Colonic mucosa (tissue), 4 donors: ENCODE results near the gene PIK3R6. TPM values are rescaled to one million over a fixed set of nuclear protein-coding genes. Genes with fewer than 3 reads are reported as not detected.

ENCODE experiments used
- DNase-seq: peaks from one replicate; pipeline ENCODE4 v3.0.0-alpha.2; 2020
- H3K27ac ChIP-seq: fragments of 200-600 bp; one replicate; pipeline ENCODE4 v1.8.0; 2021
- H3K27me3 ChIP-seq: fragments of 200-600 bp; one replicate; pipeline ENCODE4 v1.8.0; 2021
- H3K36me3 ChIP-seq: fragments of 200-600 bp; one replicate; pipeline ENCODE4 v1.8.0; 2021
- H3K4me1 ChIP-seq: fragments of 200-600 bp; one replicate; pipeline ENCODE4 v1.8.0; 2021; ENCODE audit warnings: mild to moderate bottlenecking
- H3K4me3 ChIP-seq: fragments of 200-600 bp; one replicate; pipeline ENCODE4 v1.8.0; 2021
- H3K9ac ChIP-seq, 2 donors: one replicate each; pipeline ENCODE4 v1.7.0; 2013; ENCODE audit warnings: control low read depth in 2 of 2, low read depth in 2 of 2, low read length in 2 of 2
- H3K9me3 ChIP-seq: fragments of 200-600 bp; one replicate; pipeline ENCODE4 v1.8.0; 2021
- intact Hi-C: fragments of 100-400 bp; cut with DNase I; formaldehyde crosslinking; loops from one replicate; pipeline ENCODE4 v1.14.1; 2022
- total RNA-seq, 2 donors: library from RNA; stranded (reverse); fragmentation: NEBNext Ultra II Directional in 1 of 2; extraction: Animal tissue kit (Norgen Biotek cat#: 25700) in 1 of 2; gene quantifications; one replicate each; pipeline ENCODE4 v1.2.1, GENCODE V29; 2021
- TF ChIP-seq, protein P1 (sequence below): fragments of 200-600 bp; IDR thresholded peaks from one replicate; pipeline ENCODE4 v1.8.0; 2022; ENCODE audit warnings: antibody characterized with exemption, mild to moderate bottlenecking
- donor health status: healthy.
- donor health status: DM: no; HTN: no; CAD: no.
- donor health status: DM: no; HTN: no; CAD: no.

The PIK3R6 gene
- total RNA-seq, 2 donors from 2014 or later: 0.61 to 0.96 TPM

DNA sequence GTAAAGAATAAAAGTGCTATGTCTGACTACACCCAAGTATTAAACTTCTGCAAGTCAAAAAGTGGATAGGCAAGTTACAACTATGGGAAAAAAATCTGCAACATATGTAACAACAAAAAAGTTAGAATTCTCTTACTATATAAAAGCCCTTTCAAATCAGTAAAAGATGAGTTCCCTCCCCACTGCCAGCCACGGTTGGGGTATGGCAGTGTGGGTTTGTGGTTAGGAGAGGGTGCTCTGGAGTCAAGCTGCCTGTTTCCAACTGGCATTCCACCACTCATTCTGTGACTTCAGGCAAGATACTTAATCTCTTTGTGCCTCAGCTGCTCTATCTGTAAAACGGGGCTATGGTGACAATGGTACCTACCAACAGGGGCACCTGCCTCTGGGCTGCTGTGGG lies 41.7 kb downstream of the PIK3R6 start:
- Histone ChIP-seq H3K4me1 (no peaks in the 10 kb centered on the region), H3K27ac (no peak overlapping the region), H3K36me3 (no peaks in the 10 kb centered on the region), H3K9ac (no peak overlapping the region), H3K9me3 (no peaks in the 10 kb centered on the region), H3K27me3 (no peaks in the 10 kb centered on the region), H3K4me3 (no peak overlapping the region)
- TF ChIP-seq, protein P1, sequence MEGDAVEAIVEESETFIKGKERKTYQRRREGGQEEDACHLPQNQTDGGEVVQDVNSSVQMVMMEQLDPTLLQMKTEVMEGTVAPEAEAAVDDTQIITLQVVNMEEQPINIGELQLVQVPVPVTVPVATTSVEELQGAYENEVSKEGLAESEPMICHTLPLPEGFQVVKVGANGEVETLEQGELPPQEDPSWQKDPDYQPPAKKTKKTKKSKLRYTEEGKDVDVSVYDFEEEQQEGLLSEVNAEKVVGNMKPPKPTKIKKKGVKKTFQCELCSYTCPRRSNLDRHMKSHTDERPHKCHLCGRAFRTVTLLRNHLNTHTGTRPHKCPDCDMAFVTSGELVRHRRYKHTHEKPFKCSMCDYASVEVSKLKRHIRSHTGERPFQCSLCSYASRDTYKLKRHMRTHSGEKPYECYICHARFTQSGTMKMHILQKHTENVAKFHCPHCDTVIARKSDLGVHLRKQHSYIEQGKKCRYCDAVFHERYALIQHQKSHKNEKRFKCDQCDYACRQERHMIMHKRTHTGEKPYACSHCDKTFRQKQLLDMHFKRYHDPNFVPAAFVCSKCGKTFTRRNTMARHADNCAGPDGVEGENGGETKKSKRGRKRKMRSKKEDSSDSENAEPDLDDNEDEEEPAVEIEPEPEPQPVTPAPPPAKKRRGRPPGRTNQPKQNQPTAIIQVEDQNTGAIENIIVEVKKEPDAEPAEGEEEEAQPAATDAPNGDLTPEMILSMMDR: no peak
- no peak for DNase-seq
- intact Hi-C loops: no loop called here

DNA sequence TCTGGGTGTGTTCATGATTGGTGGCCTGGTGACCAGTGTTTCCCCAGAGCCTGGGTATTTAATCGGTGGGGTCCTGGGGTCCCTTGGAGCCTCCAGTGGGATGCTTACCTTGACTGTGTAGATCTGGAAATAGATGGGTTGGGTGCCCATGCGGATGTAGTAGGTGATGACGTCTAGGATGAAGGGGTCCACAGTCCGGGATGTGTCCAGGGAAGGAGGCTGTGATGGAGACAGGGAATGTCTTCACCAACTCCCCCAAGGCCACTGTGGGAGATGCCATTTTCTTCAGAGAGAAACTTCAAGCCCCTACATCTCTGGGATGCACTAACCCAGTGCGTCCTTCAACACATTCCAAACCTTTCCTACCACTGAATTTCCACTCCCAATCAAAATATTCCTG lies 44.2 kb downstream of the PIK3R6 start:
- Histone ChIP-seq H3K9me3 (no peaks in the 10 kb centered on the region), H3K4me3 (no peak overlapping the region), H3K27me3 (no peaks in the 10 kb centered on the region), H3K36me3 (no peaks in the 10 kb centered on the region), H3K9ac (no peak overlapping the region), H3K27ac (no peak overlapping the region), H3K4me1 (no peaks in the 10 kb centered on the region)
- TF ChIP-seq, protein P1: no peak
- no peak for DNase-seq
- intact Hi-C loops: no loop called here

DNA sequence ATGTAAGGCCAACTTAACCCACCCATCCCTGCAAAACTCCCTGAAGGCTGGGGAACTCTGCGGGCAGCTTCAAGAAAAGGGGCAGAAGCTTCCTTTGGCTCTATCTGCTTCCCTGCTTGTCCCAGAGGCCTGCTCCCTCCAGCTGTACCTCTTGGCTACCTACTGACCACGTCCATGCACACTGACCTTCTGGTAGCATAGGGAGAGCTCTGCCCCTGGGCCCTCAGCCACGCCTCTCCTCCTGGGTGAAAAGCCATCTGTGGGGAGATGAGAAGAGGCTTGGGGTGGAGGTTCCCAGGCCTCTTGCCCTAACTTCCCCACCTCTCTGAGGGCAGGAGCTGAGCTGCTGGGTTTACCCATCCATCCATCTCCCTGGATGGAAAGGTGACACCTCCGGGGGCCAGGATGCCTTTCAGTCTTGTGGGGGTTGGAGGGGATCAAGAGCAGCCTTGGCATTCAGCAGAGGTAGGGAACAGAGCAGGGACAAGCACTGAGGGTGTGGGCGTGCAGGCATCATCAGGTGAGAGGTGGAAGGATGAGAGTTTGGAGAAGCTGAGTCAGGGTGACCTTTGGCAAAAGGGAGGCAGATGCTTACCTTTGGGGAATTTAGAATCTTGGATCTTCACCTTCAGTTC lies 45.0 kb downstream of the PIK3R6 start:
- intact Hi-C loops: no loop called here

DNA sequence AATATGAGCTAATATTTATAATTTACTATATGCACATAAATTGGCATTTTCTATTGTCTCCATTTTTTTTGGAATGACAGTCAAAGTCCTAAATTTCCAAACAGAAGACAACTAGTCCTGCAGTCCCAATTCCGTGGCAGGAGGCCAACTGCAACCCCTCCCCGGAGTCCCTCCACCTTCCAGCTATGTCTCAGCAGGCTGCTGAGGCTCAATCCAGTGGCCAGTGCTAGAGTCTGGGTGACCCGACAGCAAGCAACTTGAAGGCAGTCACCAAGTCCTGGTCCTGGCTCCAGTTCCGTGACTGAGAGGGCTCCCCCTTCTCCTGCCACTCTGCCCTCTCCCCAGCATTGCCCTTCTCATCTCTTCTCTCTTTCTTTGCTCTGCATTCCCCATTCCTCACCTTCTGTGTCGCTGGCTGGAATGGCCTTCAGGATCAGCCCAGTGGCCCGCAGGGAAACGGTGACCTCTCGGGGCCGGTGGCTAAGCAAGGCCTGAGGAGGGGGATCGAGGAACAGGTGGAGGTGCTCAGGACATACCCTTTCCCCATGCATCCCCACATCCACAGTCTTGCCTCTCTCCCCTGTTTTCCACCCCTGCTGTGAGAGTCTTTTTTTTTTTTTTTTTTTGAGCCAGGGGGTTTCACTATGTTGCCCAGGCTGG lies 45.9 kb downstream of the PIK3R6 start:
- TF ChIP-seq, protein P1: no peak
- no peak overlapping the region for H3K9ac ChIP-seq
- DNase-seq: no peak
- H3K9me3 ChIP-seq: no peaks in the 10 kb centered on the region
- no peak overlapping the region for H3K27ac ChIP-seq
- no peak overlapping the region for H3K4me3 ChIP-seq
- no peaks in the 10 kb centered on the region for H3K4me1 ChIP-seq
- H3K27me3 ChIP-seq: no peaks in the 10 kb centered on the region
- intact Hi-C loops: no loop called here
- no peaks in the 10 kb centered on the region for H3K36me3 ChIP-seq

More for the DNA sequence above, 45.0 kb downstream of the PIK3R6 start:
- H3K9ac ChIP-seq: no peak overlapping the region
- H3K4me3 ChIP-seq: no peak overlapping the region
- DNase-seq: no peak
- H3K27me3 ChIP-seq: no peaks in the 10 kb centered on the region
- no peaks in the 10 kb centered on the region for H3K4me1 ChIP-seq
- TF ChIP-seq, protein P1: no peak
- H3K36me3 ChIP-seq: no peaks in the 10 kb centered on the region
- no peak overlapping the region for H3K27ac ChIP-seq
- H3K9me3 ChIP-seq: no peaks in the 10 kb centered on the region

DNA sequence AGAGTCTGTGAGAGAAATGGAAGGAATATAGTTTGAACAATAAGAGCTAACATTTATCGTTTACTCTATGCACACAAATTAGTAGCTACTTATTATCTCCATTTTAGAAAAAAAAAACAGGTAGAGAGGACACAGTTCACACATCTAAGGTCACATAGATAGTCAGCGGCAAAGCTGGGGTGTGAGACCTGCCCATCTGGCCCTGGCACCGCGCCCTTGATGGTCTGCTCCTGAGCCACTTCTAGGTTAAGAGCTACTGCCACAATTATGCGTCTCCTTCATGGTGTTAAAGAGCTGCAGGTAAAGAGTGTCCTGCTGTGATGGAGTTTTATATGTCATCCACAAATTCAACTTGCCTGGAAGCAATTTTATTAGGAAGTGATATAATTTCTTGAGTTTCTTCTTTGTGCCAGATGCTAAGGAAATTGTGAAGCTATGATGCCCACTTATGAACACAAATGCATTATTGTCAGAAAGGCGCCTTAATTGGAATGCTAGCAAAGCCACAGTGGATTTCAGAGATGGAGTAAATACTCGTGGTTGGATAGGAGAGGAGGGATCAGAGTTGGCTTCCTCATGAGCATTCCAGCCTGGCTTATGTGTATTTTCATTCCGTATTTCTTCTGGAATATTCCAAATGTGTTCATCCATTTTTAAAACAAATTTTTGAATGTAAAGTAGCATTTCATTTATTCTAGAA lies 47.0 kb downstream of the PIK3R6 start:
- Histone ChIP-seq H3K27ac (no peak overlapping the region), H3K27me3 (no peaks in the 10 kb centered on the region), H3K9me3 (no peaks in the 10 kb centered on the region), H3K9ac (no peak overlapping the region), H3K4me1 (no peaks in the 10 kb centered on the region), H3K4me3 (no peak overlapping the region), H3K36me3 (no peaks in the 10 kb centered on the region)
- no peak for DNase-seq
- TF ChIP-seq, protein P1: no peak
- intact Hi-C loops: no loop called here
